OCI-LY3 (cell line): ENCODE measurements around the gene INS.

Experiments used
- CTCF ChIP-seq: fragments of 200-600, 300-600 bp; sonication (generic); IDR thresholded peaks from 2 replicates; pipeline ENCODE4 v1.5.1; 2014; ENCODE audit warnings: antibody characterized with exemption, low read length, low read depth
- EZH2phosphoT487 ChIP-seq: fragments of 200-600 bp; shearing (Covaris generic); IDR thresholded peaks from 2 replicates; pipeline ENCODE4 v1.6.1; 2018; ENCODE audit warnings: antibody characterized with exemption, mixed run types, low read depth

- TF ChIP-seq CTCF, result no peak
- TF ChIP-seq EZH2phosphoT487, result no peak
Observed at GRCh38 chr11:2176389-2176900, 15.4 kb upstream of the INS start.
